KMS-11 (cell line): ENCODE data around the gene TPD52L1.

Experiments used
- H2AFZ ChIP-seq: fragments of 200-600 bp; sonication (generic); 2 replicates; pipeline ENCODE4 v1.6.1; 2016; ENCODE audit warnings: antibody characterized with exemption, mixed run types, low read depth
- H3K27ac ChIP-seq: fragments of 200-600 bp; sonication (generic); 2 replicates; pipeline ENCODE4 v1.6.1; 2016; ENCODE audit warnings: mild to moderate bottlenecking, mixed run types
- H3K27me3 ChIP-seq: fragments of 200-600 bp; sonication (generic); 2 replicates; pipeline ENCODE4 v1.6.1; 2017; ENCODE audit warnings: mild to moderate bottlenecking, low read depth, mixed run types, moderate library complexity; ENCODE audit not compliant: insufficient read depth
- H3K36me3 ChIP-seq: fragments of 200-600 bp; sonication (generic); 2 replicates; pipeline ENCODE4 v1.6.1; 2017; ENCODE audit warnings: mild to moderate bottlenecking, mixed run types; ENCODE audit not compliant: insufficient read depth
- H3K4me1 ChIP-seq: fragments of 200-600 bp; sonication (generic); 2 replicates; pipeline ENCODE4 v1.6.1; 2016; ENCODE audit warnings: mild to moderate bottlenecking, low read depth, mixed run types; ENCODE audit not compliant: poor library complexity, severe bottlenecking
- H3K4me2 ChIP-seq: fragments of 200-600 bp; sonication (generic); 2 replicates; pipeline ENCODE4 v1.7.0; 2016; ENCODE audit warnings: mild to moderate bottlenecking, mixed run types
- H3K4me3 ChIP-seq: fragments of 200-600 bp; sonication (generic); IDR thresholded peaks from 2 replicates; pipeline ENCODE4 v1.6.1; 2017; ENCODE audit warnings: low read depth, low read length, mixed read lengths; ENCODE audit not compliant: insufficient read depth
- H3K79me2 ChIP-seq: fragments of 200-600 bp; sonication (generic); 2 replicates; pipeline ENCODE4 v1.6.1; 2016; ENCODE audit warnings: low read depth, mixed run types; ENCODE audit not compliant: insufficient read depth
- H3K9ac ChIP-seq: fragments of 200-600 bp; sonication (generic); 2 replicates; pipeline ENCODE4 v1.6.1; 2016; ENCODE audit warnings: mild to moderate bottlenecking, mixed run types
- H4K20me1 ChIP-seq: fragments of 200-600 bp; sonication (generic); 2 replicates; pipeline ENCODE4 v1.6.1; 2016; ENCODE audit warnings: mild to moderate bottlenecking, mixed run types; ENCODE audit not compliant: insufficient read depth
- CTCF ChIP-seq: fragments of 200-600 bp; sonication (generic); conservative IDR thresholded peaks from 2 replicates; pipeline ENCODE4 v1.6.1; 2017; ENCODE audit warnings: low read depth, mild to moderate bottlenecking, antibody characterized with exemption, low read length, moderate library complexity, mixed read lengths

Gene TPD52L1

GRCh38 chr6:125167579-125167978 is 14.0 kb downstream of the TPD52L1 start:
- TF ChIP-seq CTCF = no peak
- H3K9ac ChIP-seq = no peak overlapping the region
- no peak overlapping the region for H3K27ac ChIP-seq
- H3K36me3 ChIP-seq = no peaks in the 10 kb centered on the region
- H3K79me2 ChIP-seq = no peaks in the 10 kb centered on the region
- no peaks in the 10 kb centered on the region for H3K27me3 ChIP-seq
- H2AFZ ChIP-seq = no peak overlapping the region
- H3K4me2 ChIP-seq = no peak overlapping the region
- H3K4me1 ChIP-seq = no peaks in the 10 kb centered on the region
- H3K4me3 ChIP-seq = no peak overlapping the region
- no peaks in the 10 kb centered on the region for H4K20me1 ChIP-seq

- Histone ChIP-seq H3K4me2 (no peak overlapping the region), H3K36me3 (no peaks in the 10 kb centered on the region), H4K20me1 (no peaks in the 10 kb centered on the region), H3K4me1 (no peaks in the 10 kb centered on the region), H3K27me3 (no peaks in the 10 kb centered on the region), H3K27ac (no peak overlapping the region), H3K79me2 (no peaks in the 10 kb centered on the region), H3K4me3 (no peak overlapping the region), H2AFZ (no peak overlapping the region), H3K9ac (no peak overlapping the region)
- TF ChIP-seq CTCF = no peak
Observed at GRCh38 chr6:125169058-125169457, 15.5 kb downstream of the TPD52L1 start.

- no peak for TF ChIP-seq CTCF
- Histone ChIP-seq H3K4me1 (no peaks in the 10 kb centered on the region), H4K20me1 (no peaks in the 10 kb centered on the region), H2AFZ (no peak overlapping the region), H3K79me2 (no peaks in the 10 kb centered on the region), H3K4me2 (no peak overlapping the region), H3K9ac (no peak overlapping the region), H3K27me3 (no peaks in the 10 kb centered on the region), H3K4me3 (no peak overlapping the region), H3K27ac (no peak overlapping the region), H3K36me3 (no peaks in the 10 kb centered on the region)
Observed at GRCh38 chr6:125169522-125169921, 15.9 kb downstream of the TPD52L1 start.

GRCh38 chr6:125170376-125170775 is 16.8 kb downstream of the TPD52L1 start:
- Histone ChIP-seq H3K9ac (no peak overlapping the region), H3K4me2 (no peak overlapping the region), H3K36me3 (no peaks in the 10 kb centered on the region), H3K4me3 (no peak overlapping the region), H4K20me1 (no peaks in the 10 kb centered on the region), H3K4me1 (no peaks in the 10 kb centered on the region), H3K27me3 (no peaks in the 10 kb centered on the region), H3K27ac (no peak overlapping the region), H3K79me2 (no peaks in the 10 kb centered on the region), H2AFZ (no peak overlapping the region)
- TF ChIP-seq CTCF = no peak
